Measurements from ENCODE around the gene PCBP3. TPM values are rescaled to one million over a fixed set of nuclear protein-coding genes. Genes with fewer than 3 reads are reported as not detected.

The PCBP3 gene
- total and polyA plus RNA-seq, 4 donors = 14.3 to 30.0 (median 22.5) TPM

- Histone ChIP-seq H3K27me3 (ENCODE audit: control insufficient read depth, insufficient read depth, low read length) (no peaks in the 10 kb centered on the region), H3K4me1 (ENCODE audit: control insufficient read depth, insufficient read depth, low read length) (peaks cover 4% of the 10 kb centered on the region), H3K27ac (ENCODE audit: low read depth, low read length) (no peak overlapping the region), H3K9me3 (ENCODE audit: control insufficient read depth, insufficient read depth, low read length) (no peaks in the 10 kb centered on the region), H3K36me3 (ENCODE audit: control insufficient read depth, insufficient read depth, low read length) (peaks cover 13% of the 10 kb centered on the region), H3K4me3 (ENCODE audit: low read depth, low read length) (no peak overlapping the region)
- WGBS (ENCODE audit: insufficient coverage) = 82% methylated on average over 11 of the region's 12 CpGs
- no peak for DNase-seq (ENCODE audit: low read depth in 4 of 6, low spot score in 6 of 6)
These were observed 226.9 kb downstream of the PCBP3 start for GRCh38 chr21:45870421-45870820.

GRCh38 chr21:45870851-45871615 is 227.5 kb downstream of the PCBP3 start:
- no peaks in the 10 kb centered on the region for H3K27me3 ChIP-seq (ENCODE audit: control insufficient read depth, insufficient read depth, low read length)
- H3K36me3 ChIP-seq (ENCODE audit: control insufficient read depth, insufficient read depth, low read length) = peaks cover 9% of the 10 kb centered on the region
- H3K9me3 ChIP-seq (ENCODE audit: control insufficient read depth, insufficient read depth, low read length) = no peaks in the 10 kb centered on the region
- peaks cover 7% of the 10 kb centered on the region for H3K4me1 ChIP-seq (ENCODE audit: control insufficient read depth, insufficient read depth, low read length)
- WGBS (ENCODE audit: insufficient coverage) = 83% methylated on average over 12 of the region's 17 CpGs
- no peak overlapping the region for H3K4me3 ChIP-seq (ENCODE audit: low read depth, low read length)
- DNase-seq (ENCODE audit: low read depth in 4 of 6, low spot score in 6 of 6) = no peak
- no peak overlapping the region for H3K27ac ChIP-seq (ENCODE audit: low read depth, low read length)

GRCh38 chr21:45871616-45872236 is 228.2 kb downstream of the PCBP3 start:
- 72% methylated on average over 14 of the region's 22 CpGs for WGBS (ENCODE audit: insufficient coverage)
- H3K4me3 ChIP-seq (ENCODE audit: low read depth, low read length) = no peak overlapping the region
- H3K9me3 ChIP-seq (ENCODE audit: control insufficient read depth, insufficient read depth, low read length) = no peaks in the 10 kb centered on the region
- peaks cover 9% of the 10 kb centered on the region for H3K36me3 ChIP-seq (ENCODE audit: control insufficient read depth, insufficient read depth, low read length)
- H3K27me3 ChIP-seq (ENCODE audit: control insufficient read depth, insufficient read depth, low read length) = no peaks in the 10 kb centered on the region
- no peak overlapping the region for H3K27ac ChIP-seq (ENCODE audit: low read depth, low read length)
- DNase-seq (ENCODE audit: low read depth in 4 of 6, low spot score in 6 of 6) = no peak
- H3K4me1 ChIP-seq (ENCODE audit: control insufficient read depth, insufficient read depth, low read length) = peaks cover 14% of the 10 kb centered on the region

GRCh38 chr21:45872471-45872870 is 228.9 kb downstream of the PCBP3 start:
- WGBS (ENCODE audit: insufficient coverage) = 93% methylated on average over 6 of the region's 11 CpGs
- no peak for DNase-seq (ENCODE audit: low read depth in 4 of 6, low spot score in 6 of 6)
- Histone ChIP-seq H3K9me3 (ENCODE audit: control insufficient read depth, insufficient read depth, low read length) (no peaks in the 10 kb centered on the region), H3K36me3 (ENCODE audit: control insufficient read depth, insufficient read depth, low read length) (peaks cover 9% of the 10 kb centered on the region), H3K27ac (ENCODE audit: low read depth, low read length) (no peak overlapping the region), H3K4me1 (ENCODE audit: control insufficient read depth, insufficient read depth, low read length) (peaks cover 21% of the 10 kb centered on the region), H3K27me3 (ENCODE audit: control insufficient read depth, insufficient read depth, low read length) (no peaks in the 10 kb centered on the region), H3K4me3 (ENCODE audit: low read depth, low read length) (no peak overlapping the region)

- H3K27me3 ChIP-seq (ENCODE audit: control insufficient read depth, insufficient read depth, low read length) = no peaks in the 10 kb centered on the region
- H3K9me3 ChIP-seq (ENCODE audit: control insufficient read depth, insufficient read depth, low read length) = no peaks in the 10 kb centered on the region
- H3K4me1 ChIP-seq (ENCODE audit: control insufficient read depth, insufficient read depth, low read length) = peaks cover 25% of the 10 kb centered on the region
- no peak overlapping the region for H3K4me3 ChIP-seq (ENCODE audit: low read depth, low read length)
- no peak for DNase-seq (ENCODE audit: low read depth in 4 of 6, low spot score in 6 of 6)
- H3K36me3 ChIP-seq (ENCODE audit: control insufficient read depth, insufficient read depth, low read length) = peaks cover 9% of the 10 kb centered on the region
- 83% methylated on average over 6 of the region's 11 CpGs for WGBS (ENCODE audit: insufficient coverage)
- H3K27ac ChIP-seq (ENCODE audit: low read depth, low read length) = no peak overlapping the region
These were observed 229.4 kb downstream of the PCBP3 start for GRCh38 chr21:45872902-45873301.

GRCh38 chr21:45873418-45873817 is 229.9 kb downstream of the PCBP3 start:
- peaks cover 30% of the 10 kb centered on the region for H3K4me1 ChIP-seq (ENCODE audit: control insufficient read depth, insufficient read depth, low read length)
- H3K27ac ChIP-seq (ENCODE audit: low read depth, low read length) = no peak overlapping the region
- H3K4me3 ChIP-seq (ENCODE audit: low read depth, low read length) = no peak overlapping the region
- H3K36me3 ChIP-seq (ENCODE audit: control insufficient read depth, insufficient read depth, low read length) = peaks cover 9% of the 10 kb centered on the region
- no peaks in the 10 kb centered on the region for H3K9me3 ChIP-seq (ENCODE audit: control insufficient read depth, insufficient read depth, low read length)
- WGBS (ENCODE audit: insufficient coverage) = 79% methylated on average over 5 of the region's 11 CpGs
- DNase-seq (ENCODE audit: low read depth in 4 of 6, low spot score in 6 of 6) = no peak
- no peaks in the 10 kb centered on the region for H3K27me3 ChIP-seq (ENCODE audit: control insufficient read depth, insufficient read depth, low read length)

- Histone ChIP-seq H3K27me3 (ENCODE audit: control insufficient read depth, insufficient read depth, low read length) (no peaks in the 10 kb centered on the region), H3K36me3 (ENCODE audit: control insufficient read depth, insufficient read depth, low read length) (peaks cover 9% of the 10 kb centered on the region), H3K9me3 (ENCODE audit: control insufficient read depth, insufficient read depth, low read length) (no peaks in the 10 kb centered on the region), H3K27ac (ENCODE audit: low read depth, low read length) (no peak overlapping the region), H3K4me3 (ENCODE audit: low read depth, low read length) (no peak overlapping the region), H3K4me1 (ENCODE audit: control insufficient read depth, insufficient read depth, low read length) (peaks cover 30% of the 10 kb centered on the region)
- no peak for DNase-seq (ENCODE audit: low read depth in 4 of 6, low spot score in 6 of 6)
- WGBS (ENCODE audit: insufficient coverage) = 96% methylated on average over 14 of the region's 15 CpGs
These were observed 230.3 kb downstream of the PCBP3 start for GRCh38 chr21:45873866-45874265.

GRCh38 chr21:45874716-45875415 is 231.3 kb downstream of the PCBP3 start:
- no peaks in the 10 kb centered on the region for H3K9me3 ChIP-seq (ENCODE audit: control insufficient read depth, insufficient read depth, low read length)
- peaks cover 30% of the 10 kb centered on the region for H3K4me1 ChIP-seq (ENCODE audit: control insufficient read depth, insufficient read depth, low read length)
- no peak for DNase-seq (ENCODE audit: low read depth in 4 of 6, low spot score in 6 of 6)
- no peaks in the 10 kb centered on the region for H3K27me3 ChIP-seq (ENCODE audit: control insufficient read depth, insufficient read depth, low read length)
- peaks cover 3% of the 10 kb centered on the region for H3K36me3 ChIP-seq (ENCODE audit: control insufficient read depth, insufficient read depth, low read length)
- 68% methylated on average over 33 of the region's 33 CpGs for WGBS (ENCODE audit: insufficient coverage)
- no peak overlapping the region for H3K4me3 ChIP-seq (ENCODE audit: low read depth, low read length)
- no peak overlapping the region for H3K27ac ChIP-seq (ENCODE audit: low read depth, low read length)

- no peak overlapping the region for H3K4me3 ChIP-seq (ENCODE audit: low read depth, low read length)
- H3K27ac ChIP-seq (ENCODE audit: low read depth, low read length) = no peak overlapping the region
- 81% methylated on average over 6 of the region's 6 CpGs for WGBS (ENCODE audit: insufficient coverage)
- peaks cover 2% of the 10 kb centered on the region for H3K36me3 ChIP-seq (ENCODE audit: control insufficient read depth, insufficient read depth, low read length)
- H3K9me3 ChIP-seq (ENCODE audit: control insufficient read depth, insufficient read depth, low read length) = no peaks in the 10 kb centered on the region
- peaks cover 35% of the 10 kb centered on the region for H3K4me1 ChIP-seq (ENCODE audit: control insufficient read depth, insufficient read depth, low read length)
- DNase-seq (ENCODE audit: low read depth in 4 of 6, low spot score in 6 of 6) = no peak
- no peaks in the 10 kb centered on the region for H3K27me3 ChIP-seq (ENCODE audit: control insufficient read depth, insufficient read depth, low read length)
These were observed 231.9 kb downstream of the PCBP3 start for GRCh38 chr21:45875416-45875760.

Data from spinal cord (tissue), 10 donors.